GM21528 (cell line): ENCODE measurements around the gene ARRDC5.
"Not testable (repeated sequence)": the region's sequence is repeated elsewhere in the genome, so short reads cannot be mapped to it uniquely, and the experiment has no call there.

Source experiments
- ATAC-seq: cut with Tn5 transposase; IDR thresholded peaks from one replicate; pipeline ENCODE4 v1.9.1; 2021; ENCODE audit warnings: mild to moderate bottlenecking, moderate library complexity; ENCODE audit not compliant: unreplicated experiment, low FRiP score

ARRDC5 gene

GRCh38 chr19:4902796-4903195 is at the start of gene ARRDC5:
ARRDC5 (minus strand) TSS chr19:4902896; CDS start chr19:4902825, 71 bp downstream.
- ATAC-seq = no peak

GRCh38 chr19:4951656-4952055 is 49.0 kb upstream of the ARRDC5 start:
- ATAC-seq = no peak

- ATAC-seq = not testable (repeated sequence)
Observed at GRCh38 chr19:4950650-4951049, 48.0 kb upstream of the ARRDC5 start.

- ATAC-seq = not testable (repeated sequence)
Observed at GRCh38 chr19:4941638-4942169, 39.0 kb upstream of the ARRDC5 start.

- ATAC-seq = no peak
Observed at GRCh38 chr19:4939466-4939865, 36.8 kb upstream of the ARRDC5 start.

- not testable (repeated sequence) for ATAC-seq
Observed at GRCh38 chr19:4938461-4938860, 35.8 kb upstream of the ARRDC5 start.

GRCh38 chr19:4937060-4937459 is 34.4 kb upstream of the ARRDC5 start:
- no peak for ATAC-seq

- ATAC-seq = no peak
Observed at GRCh38 chr19:4935444-4935843, 32.7 kb upstream of the ARRDC5 start.

- no peak for ATAC-seq
Observed at GRCh38 chr19:4933528-4933927, 30.8 kb upstream of the ARRDC5 start.

GRCh38 chr19:4932711-4933110 is 30.0 kb upstream of the ARRDC5 start:
- no peak for ATAC-seq

- ATAC-seq = no peak
Observed at GRCh38 chr19:4930664-4931063, 28.0 kb upstream of the ARRDC5 start.

- ATAC-seq = no peak
Observed at GRCh38 chr19:4929186-4929585, 26.5 kb upstream of the ARRDC5 start.

GRCh38 chr19:4923276-4923747 is 20.6 kb upstream of the ARRDC5 start:
- no peak for ATAC-seq

GRCh38 chr19:4922530-4923275 is 20.0 kb upstream of the ARRDC5 start:
- ATAC-seq = no peak

GRCh38 chr19:4916292-4917082 is 13.8 kb upstream of the ARRDC5 start:
- no peak for ATAC-seq

- ATAC-seq = no peak
Observed at GRCh38 chr19:4914736-4915501, 12.2 kb upstream of the ARRDC5 start.

- ATAC-seq = no peak
Observed at GRCh38 chr19:4913996-4914735, 11.5 kb upstream of the ARRDC5 start.

GRCh38 chr19:4911786-4912672 is 9.3 kb upstream of the ARRDC5 start:
- ATAC-seq = no peak

GRCh38 chr19:4911314-4911713 is 8.6 kb upstream of the ARRDC5 start:
- ATAC-seq = no peak
